Body of pancreas (tissue), 4 donors: ENCODE results near the gene TNRC6C.

ENCODE experiments used
- CTCF ChIP-seq, 7 experiments: fragments of 450-650 bp in 4 of 7; fragments of 200-600 bp in 3 of 7; sonication (generic) in 3 of 7; IDR thresholded peaks; one replicate each; pipeline ENCODE4 v1.5.1; 2016 to 2019; ENCODE audit warnings: antibody characterized with exemption in 7 of 7
- POLR2A ChIP-seq, 3 donors: fragments of 450-650 bp; IDR thresholded peaks; one replicate each; pipeline ENCODE4 v1.6.1; 2016; ENCODE audit warnings: antibody characterized with exemption in 3 of 3, mild to moderate bottlenecking in 2 of 3

DNA sequence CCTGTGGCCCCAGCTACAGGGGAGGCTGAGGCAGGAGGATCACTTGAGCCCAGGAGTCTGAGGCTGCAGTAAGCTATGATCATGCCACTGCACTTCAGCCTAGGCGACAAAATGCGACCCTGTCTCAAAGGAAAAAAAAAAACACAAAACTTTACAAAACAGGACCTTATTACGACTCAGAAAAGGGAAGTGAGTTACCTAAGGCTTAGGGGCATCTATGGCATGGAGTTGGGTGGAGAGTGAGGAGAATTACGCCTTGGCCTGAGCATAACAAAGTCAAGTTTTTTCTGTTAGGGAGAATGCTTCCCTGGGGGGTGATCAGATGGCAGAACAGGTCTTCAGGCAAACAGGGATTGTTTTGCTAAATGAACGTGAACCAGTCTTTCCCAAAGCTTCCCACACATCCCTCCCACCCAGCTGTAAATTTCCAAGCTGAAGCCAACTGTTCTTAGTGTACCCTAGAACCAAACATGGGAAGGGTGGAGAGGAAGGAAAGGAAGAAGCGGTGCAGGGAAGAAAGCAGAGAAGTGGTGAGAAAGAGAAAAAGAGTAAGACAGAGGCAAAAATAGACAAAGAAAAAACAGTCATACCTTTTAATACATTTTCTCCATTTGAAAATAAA lies 24.6 kb upstream of the TNRC6C start:
- TF ChIP-seq POLR2A (IDR thresholded peaks at IDR 0.05) (no peak), CTCF (IDR thresholded peaks at IDR 0.05) (no peak)
